ENCODE data around the gene SERGEF.

GRCh38 chr11:18005376-18006129 is 7.3 kb downstream of the SERGEF start:
- TF ChIP-seq, protein P1, sequence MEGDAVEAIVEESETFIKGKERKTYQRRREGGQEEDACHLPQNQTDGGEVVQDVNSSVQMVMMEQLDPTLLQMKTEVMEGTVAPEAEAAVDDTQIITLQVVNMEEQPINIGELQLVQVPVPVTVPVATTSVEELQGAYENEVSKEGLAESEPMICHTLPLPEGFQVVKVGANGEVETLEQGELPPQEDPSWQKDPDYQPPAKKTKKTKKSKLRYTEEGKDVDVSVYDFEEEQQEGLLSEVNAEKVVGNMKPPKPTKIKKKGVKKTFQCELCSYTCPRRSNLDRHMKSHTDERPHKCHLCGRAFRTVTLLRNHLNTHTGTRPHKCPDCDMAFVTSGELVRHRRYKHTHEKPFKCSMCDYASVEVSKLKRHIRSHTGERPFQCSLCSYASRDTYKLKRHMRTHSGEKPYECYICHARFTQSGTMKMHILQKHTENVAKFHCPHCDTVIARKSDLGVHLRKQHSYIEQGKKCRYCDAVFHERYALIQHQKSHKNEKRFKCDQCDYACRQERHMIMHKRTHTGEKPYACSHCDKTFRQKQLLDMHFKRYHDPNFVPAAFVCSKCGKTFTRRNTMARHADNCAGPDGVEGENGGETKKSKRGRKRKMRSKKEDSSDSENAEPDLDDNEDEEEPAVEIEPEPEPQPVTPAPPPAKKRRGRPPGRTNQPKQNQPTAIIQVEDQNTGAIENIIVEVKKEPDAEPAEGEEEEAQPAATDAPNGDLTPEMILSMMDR (IDR thresholded peaks at IDR 0.05; ENCODE audit: insufficient read depth, low read depth, low read length) = no peak
- TF ChIP-seq EZH2 (IDR thresholded peaks at IDR 0.05; ENCODE audit: insufficient read depth, low read length) = no peak

All from astrocyte (in vitro differentiated cells and primary cell).